LNCaP clone FGC (cell line): ENCODE measurements around the gene CSE1L.
"Not testable (repeated sequence)": the region's sequence is repeated elsewhere in the genome, so short reads cannot be mapped to it uniquely, and the experiment has no call there.

Experiments
- DNase-seq: peaks from one replicate; pipeline ENCODE4 v3.0.0-alpha.2; 2011; ENCODE audit warnings: low read depth
- H3K4me3 ChIP-seq: 2 replicates; pipeline ENCODE4 v1.5.1; 2011; ENCODE audit warnings: mild to moderate bottlenecking, low read depth, low read length, control low read depth
- CTCF ChIP-seq: IDR thresholded peaks from 2 replicates; pipeline ENCODE4 v1.5.1; 2012; ENCODE audit warnings: mild to moderate bottlenecking; ENCODE audit not compliant: control insufficient read depth, insufficient read depth; ENCODE audit errors: extremely low read depth

The CSE1L gene

DNA sequence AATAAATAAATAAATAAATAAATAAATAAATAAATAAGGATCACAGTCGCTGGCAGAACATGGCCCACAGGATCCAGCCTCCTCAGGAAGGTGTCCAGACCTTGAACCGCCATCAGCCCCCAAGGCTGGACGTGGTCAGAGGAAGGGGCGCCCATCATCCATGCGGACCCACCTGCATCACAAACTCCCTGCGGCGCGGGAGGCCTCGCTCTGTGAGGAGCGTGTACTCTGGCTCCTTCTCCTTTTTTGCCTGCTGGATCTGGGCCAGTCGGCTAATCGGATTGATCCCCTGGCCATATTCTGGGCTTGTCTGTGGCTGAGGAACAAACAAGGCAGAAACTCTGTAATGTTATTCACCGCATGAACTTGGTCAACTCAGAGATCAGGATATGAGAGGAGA is 76.8 kb downstream of the CSE1L start:
- no peak overlapping the region for H3K4me3 ChIP-seq
- DNase-seq, result no peak
- TF ChIP-seq CTCF, result no peak

DNA sequence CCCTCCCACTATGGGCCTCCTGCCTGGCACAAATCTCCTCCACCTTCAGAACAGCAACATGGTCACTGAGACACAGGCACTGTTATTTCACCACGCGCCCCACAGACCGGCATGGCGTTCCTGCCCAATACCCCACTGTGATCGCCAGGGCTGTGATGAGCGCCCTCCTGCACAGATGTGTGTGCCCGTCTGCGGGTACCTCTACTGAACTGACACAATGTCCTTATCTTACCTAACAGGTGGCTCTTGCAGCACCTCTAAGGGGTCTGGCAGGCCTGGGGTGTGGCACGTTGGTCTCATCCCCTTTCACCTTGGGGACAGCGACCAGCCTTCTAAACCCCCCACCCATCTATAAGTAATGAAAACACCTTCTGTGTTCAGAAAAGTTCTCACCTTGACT is 77.9 kb downstream of the CSE1L start:
- H3K4me3 ChIP-seq, result no peak overlapping the region
- TF ChIP-seq CTCF, result no peak
- no peak for DNase-seq

GRCh38 chr20:49132995-49133478 is 86.9 kb downstream of the CSE1L start:
- peak; percentile 53 for DNase-seq
- peak; percentile 62 for TF ChIP-seq CTCF
- no peak overlapping the region for H3K4me3 ChIP-seq

DNA sequence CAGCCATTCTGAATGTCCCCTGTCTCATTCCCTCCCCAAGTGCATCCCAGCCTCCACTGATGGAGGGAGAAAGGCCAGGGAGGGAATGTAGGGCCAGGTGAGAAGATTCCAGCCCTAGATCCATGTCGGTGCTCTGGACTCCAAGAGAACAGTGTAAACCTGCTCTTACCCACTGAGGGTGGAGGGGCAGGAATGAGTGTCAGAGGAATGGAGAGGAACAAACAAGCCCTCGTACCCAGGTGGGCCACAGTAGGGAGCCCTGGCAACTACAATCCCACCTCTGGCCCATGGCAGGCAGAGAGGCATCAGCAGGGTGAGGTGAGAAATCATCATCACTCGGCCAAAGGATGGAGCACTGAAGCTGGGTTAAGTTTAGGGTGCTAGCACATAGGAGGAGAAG is 87.5 kb downstream of the CSE1L start:
- H3K4me3 ChIP-seq, result no peak overlapping the region
- no peak for TF ChIP-seq CTCF
- DNase-seq, result no peak

DNA sequence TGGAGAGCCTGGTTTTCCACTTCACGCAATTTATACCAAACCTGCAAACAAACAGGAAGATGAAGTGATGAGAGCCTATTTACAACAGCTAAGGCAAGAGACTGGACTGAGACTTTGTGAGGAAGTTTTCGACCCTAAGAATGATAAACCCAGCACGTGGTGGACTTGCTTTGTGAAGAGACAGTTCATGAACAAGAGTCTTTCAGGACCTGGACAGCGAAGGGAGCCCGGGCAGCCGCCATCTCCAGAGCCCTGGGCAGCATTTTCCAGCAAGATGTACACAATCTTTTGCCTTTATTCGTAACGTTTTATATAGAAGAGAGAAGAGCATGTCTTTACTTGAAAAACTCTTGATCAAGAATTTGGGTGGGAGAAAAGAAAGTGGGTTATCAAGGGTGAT is 88.7 kb downstream of the CSE1L start:
- DNase-seq, H3K4me3 ChIP-seq: not testable (repeated sequence)

- no peak overlapping the region for H3K4me3 ChIP-seq
- DNase-seq, result no peak
- no peak for TF ChIP-seq CTCF
Observed at GRCh38 chr20:49136817-49137571, 90.9 kb downstream of the CSE1L start.

GRCh38 chr20:49138431-49138830 is 92.3 kb downstream of the CSE1L start:
- H3K4me3 ChIP-seq, result no peak overlapping the region
- DNase-seq, result no peak
- TF ChIP-seq CTCF, result no peak
